Measurements from ENCODE around the gene NTM. TPM values are rescaled to one million over a fixed set of nuclear protein-coding genes. Genes with fewer than 3 reads are reported as not detected.

NTM gene
- total and polyA plus RNA-seq, 2 of the 8 experiments (the other 6 are each of a cell fraction or from before 2014, with no cell fraction given) = 13.4 to 20.0 TPM

- DNase-seq (ENCODE audit: low read depth in 1 of 2, low spot score in 2 of 2) = no peak
- no peak overlapping the region for H3K27ac ChIP-seq (ENCODE audit: low read depth, low read length)
- H4K20me1 ChIP-seq (replicated peaks in 1 of 2; ENCODE audit: control insufficient read depth in 1 of 2, insufficient read depth in 2 of 2, low read length in 2 of 2) = no peaks in the 10 kb centered on the region
- no peak overlapping the region for H2AFZ ChIP-seq (ENCODE audit: low read length)
- H3K4me2 ChIP-seq (ENCODE audit: insufficient read depth in 1 of 2, low read depth in 2 of 2, low read length in 2 of 2) = no peak overlapping the region
- H3K79me2 ChIP-seq (ENCODE audit: control insufficient read depth in 1 of 2, insufficient read depth in 2 of 2, low read length in 2 of 2) = no peaks in the 10 kb centered on the region
- H2BK120ac ChIP-seq (replicated peaks; ENCODE audit: low read depth, low read length) = no peak overlapping the region
- no peak overlapping the region for H3K4me3 ChIP-seq (ENCODE audit: extremely low read depth in 1 of 4, insufficient read depth in 2 of 4, low read depth in 3 of 4, low read length in 4 of 4)
- no peaks in the 10 kb centered on the region for H3K9me3 ChIP-seq (ENCODE audit: insufficient read depth in 2 of 2, low read depth in 1 of 2, low read length in 1 of 2)
- no peak overlapping the region for H4K91ac ChIP-seq (replicated peaks; ENCODE audit: insufficient read length, low read length)
- H3K27me3 ChIP-seq (replicated peaks in 1 of 4; ENCODE audit: control insufficient read depth in 3 of 4, extremely low read depth in 1 of 4, insufficient read depth in 3 of 4, low read length in 3 of 4) = no peaks in the 10 kb centered on the region
- H2AK5ac ChIP-seq (ENCODE audit: low read depth, low read length) = no peak overlapping the region
- H3K9ac ChIP-seq (replicated peaks in 1 of 4; ENCODE audit: extremely low read depth in 1 of 4, low read depth in 3 of 4, low read length in 3 of 4) = no peak overlapping the region
- H3K4me1 ChIP-seq (replicated peaks in 1 of 4; ENCODE audit: control insufficient read depth in 3 of 4, insufficient read depth in 4 of 4, low read length in 3 of 4) = no peaks in the 10 kb centered on the region
- 91% methylated on average over 7 of the region's 7 CpGs; no CpG with 5 or more reads in 1 of the 2 experiments for WGBS, 2 experiments (ENCODE audit: extremely low coverage in 1 of 2, insufficient coverage in 1 of 2, insufficient read length in 1 of 2, insufficient replicate concordance in 2 of 2, low coverage in 1 of 2, low lambda C conversion rate in 2 of 2, missing lambda C conversion rate in 1 of 2)
- no peak overlapping the region for H2BK15ac ChIP-seq (ENCODE audit: low read length)
- H3K56ac ChIP-seq (replicated peaks; ENCODE audit: insufficient read length, low read depth, low read length) = no peak overlapping the region
- no peak overlapping the region for H2BK12ac ChIP-seq (ENCODE audit: low read depth, low read length)
- H3K18ac ChIP-seq (ENCODE audit: extremely low read depth, low read length) = no peak overlapping the region
- H4K8ac ChIP-seq (ENCODE audit: extremely low read depth, insufficient read depth, low read length) = no peak overlapping the region
- no peak overlapping the region for H2BK5ac ChIP-seq (ENCODE audit: low read depth, low read length)
- H3K23me2 ChIP-seq (ENCODE audit: low read depth, low read length) = no peaks in the 10 kb centered on the region
- no peaks in the 10 kb centered on the region for H3K79me1 ChIP-seq (ENCODE audit: low read depth, low read length)
- no peak for FAIRE-seq
- ChIA-PET CTCF (ENCODE audit: partially characterized antibody) (interaction anchor here (1.4 kb wide), 1 partner anchor 172 kb away, joined by 3 read pairs; no protein-coding TSS in a partner anchor), POLR2A (ENCODE audit: partially characterized antibody) (no interaction called here)
- no peak overlapping the region for H3K4ac ChIP-seq (replicated peaks; ENCODE audit: insufficient read length, low read depth, low read length)
- H3K23ac ChIP-seq (ENCODE audit: insufficient read length) = no peak overlapping the region
- H3K14ac ChIP-seq (ENCODE audit: insufficient read length) = no peak overlapping the region
- H2BK20ac ChIP-seq (ENCODE audit: low read length) = no peak overlapping the region
- H4K5ac ChIP-seq (ENCODE audit: insufficient read length, low read depth, low read length) = no peak overlapping the region
- no peaks in the 10 kb centered on the region for H3K36me3 ChIP-seq (ENCODE audit: control insufficient read depth in 2 of 4, insufficient read depth in 4 of 4, low read length in 3 of 4)
- TF ChIP-seq CHD2 (IDR thresholded peaks at IDR 0.05; ENCODE audit: low read length) = no peak
- no peak for TF ChIP-seq KDM5A (IDR thresholded peaks at IDR 0.05; ENCODE audit: low read length)
- no peak for TF ChIP-seq POLR2A (IDR thresholded peaks at IDR 0.05; ENCODE audit: control extremely low read depth in 1 of 2, low read depth in 2 of 2, low read length in 2 of 2)
- TF ChIP-seq ZNF274 (IDR thresholded peaks at IDR 0.05; ENCODE audit: borderline replicate concordance, extremely low read depth, low read length) = no peak
- no peak for TF ChIP-seq SUZ12 (IDR thresholded peaks at IDR 0.05; ENCODE audit: low read length)
- no peak for TF ChIP-seq SP2 (IDR thresholded peaks at IDR 0.05; ENCODE audit: low read length)
- TF ChIP-seq KDM1A (IDR thresholded peaks at IDR 0.05; ENCODE audit: borderline replicate concordance, low read length) = no peak
- TF ChIP-seq PHF8 (conservative IDR thresholded peaks at IDR 0.05; ENCODE audit: low read depth, low read length) = no peak
- TF ChIP-seq EP300 (IDR thresholded peaks at IDR 0.05; ENCODE audit: borderline replicate concordance in 1 of 2, low read depth in 2 of 2, low read length in 2 of 2) = no peak
- TF ChIP-seq SRF (IDR thresholded peaks at IDR 0.05; ENCODE audit: low read depth, low read length) = no peak
- no peak for TF ChIP-seq SAP30 (IDR thresholded peaks at IDR 0.05; ENCODE audit: insufficient read depth, insufficient replicate concordance, low read length)
- TF ChIP-seq USF2 (IDR thresholded peaks at IDR 0.05; ENCODE audit: low read length) = no peak
- TF ChIP-seq CHD1 (IDR thresholded peaks at IDR 0.05; ENCODE audit: low read depth, low read length) = no peak
- TF ChIP-seq RAD21 (IDR thresholded peaks at IDR 0.05 in 1 of 2, conservative IDR thresholded peaks at IDR 0.05 in 1 of 2; ENCODE audit: low read depth in 2 of 2, low read length in 2 of 2) = no peak
These were observed 575.3 kb downstream of the NTM start for GRCh38 chr11:131945706-131946105.
